Measurements from ENCODE around the gene FALEC.
A peak's percentile ranks its signal among the peaks of the same experiment; 100 is the strongest.

FALEC gene

GRCh38 chr1:150548632-150549495 lies 33.3 kb downstream of the FALEC start, which contains the start of gene ADAMTSL4:
TSS of gene ADAMTSL4 (plus strand) at chr1:150549408. CDS start at chr1:150552289, 2,881 bp downstream.
- TF ChIP-seq CTCF (IDR thresholded peaks at IDR 0.05; ENCODE audit: extremely low read depth, insufficient read depth, missing control alignments): peak; percentile 18
- DNase-seq (ENCODE audit: low spot score): peak; percentile 83
- in situ Hi-C loops (cut with MboI; ENCODE audit: low pct_unique_long_range_greater_than_20kb, low sequenced_read_pairs, unreplicated experiment): loop anchor here (25.0 kb wide), 1 partner anchor 287 kb away; the partner anchor contains the start of genes APH1A, C1orf54 and CA14

GRCh38 chr1:150549496-150550221 lies 34.1 kb downstream of the FALEC start:
- no peak for TF ChIP-seq CTCF (IDR thresholded peaks at IDR 0.05; ENCODE audit: extremely low read depth, insufficient read depth, missing control alignments)
- no peak for DNase-seq (ENCODE audit: low spot score)
- in situ Hi-C loops (cut with MboI; ENCODE audit: low pct_unique_long_range_greater_than_20kb, low sequenced_read_pairs, unreplicated experiment): loop anchor here (25.0 kb wide), 1 partner anchor 287 kb away; the partner anchor contains the start of genes APH1A, C1orf54 and CA14

GRCh38 chr1:150550222-150551050 lies 34.9 kb downstream of the FALEC start:
- in situ Hi-C loops (cut with MboI; ENCODE audit: low pct_unique_long_range_greater_than_20kb, low sequenced_read_pairs, unreplicated experiment): no loop called here
- no peak for DNase-seq (ENCODE audit: low spot score)
- TF ChIP-seq CTCF (IDR thresholded peaks at IDR 0.05; ENCODE audit: extremely low read depth, insufficient read depth, missing control alignments): no peak

- no peak for DNase-seq (ENCODE audit: low spot score)
- in situ Hi-C loops (cut with MboI; ENCODE audit: low pct_unique_long_range_greater_than_20kb, low sequenced_read_pairs, unreplicated experiment): no loop called here
- TF ChIP-seq CTCF (IDR thresholded peaks at IDR 0.05; ENCODE audit: extremely low read depth, insufficient read depth, missing control alignments): no peak
These were observed 35.7 kb downstream of the FALEC start for GRCh38 chr1:150551051-150551783.

- in situ Hi-C loops (cut with MboI; ENCODE audit: low pct_unique_long_range_greater_than_20kb, low sequenced_read_pairs, unreplicated experiment): no loop called here
- no peak for DNase-seq (ENCODE audit: low spot score)
These were observed 36.2 kb downstream of the FALEC start for GRCh38 chr1:150551784-150552127.

More at GRCh38 chr1:150551784-150552127, 36.2 kb downstream of the FALEC start:
- no peak for TF ChIP-seq CTCF (IDR thresholded peaks at IDR 0.05; ENCODE audit: extremely low read depth, insufficient read depth, missing control alignments)

Measured in GM13977 (cell line).